Heart right ventricle (tissue), 16 donors: ENCODE results near the gene KRT85. TPM values are rescaled to one million over a fixed set of nuclear protein-coding genes. Genes with fewer than 3 reads are reported as not detected.

Experiments
- ATAC-seq, 8 donors: fragments of 200-7000 bp; cut with Tn5 transposase; one replicate each; pipeline ENCODE4 v1.9.1; 2020; ENCODE audit warnings: mild to moderate bottlenecking in 8 of 8, moderate library complexity in 8 of 8, moderate number of reproducible peaks in 1 of 8
- DNase-seq, 2 donors: peaks; one replicate each; pipeline ENCODE4 v3.0.0-alpha.2; 2020
- H3K27ac ChIP-seq, 10 donors: fragments of 200-600 bp; sonication (generic) in 2 of 10; one replicate each; pipeline versions ENCODE4 v1.5.0 to v1.8.0; 2020 to 2022; ENCODE audit warnings: mild to moderate bottlenecking in 3 of 10
- H3K27me3 ChIP-seq, 7 donors: fragments of 200-600 bp; one replicate each; pipeline ENCODE4 v1.8.0; 2021 to 2022; ENCODE audit warnings: mild to moderate bottlenecking in 2 of 7
- H3K36me3 ChIP-seq, 9 donors: fragments of 200-600 bp; sonication (generic) in 1 of 9; one replicate each; pipeline versions ENCODE4 v1.5.0 to v1.8.0; 2020 to 2022; ENCODE audit warnings: mild to moderate bottlenecking in 2 of 9
- H3K4me1 ChIP-seq, 9 donors: fragments of 200-600 bp; sonication (generic) in 1 of 9; one replicate each; pipeline versions ENCODE4 v1.5.0 to v1.8.0; 2020 to 2022; ENCODE audit warnings: mild to moderate bottlenecking in 4 of 9
- H3K4me3 ChIP-seq, 10 donors: fragments of 200-600 bp; sonication (generic) in 2 of 10; one replicate each; pipeline versions ENCODE4 v1.5.0 to v1.8.0; 2020 to 2022; ENCODE audit warnings: mild to moderate bottlenecking in 7 of 10, moderate library complexity in 2 of 10
- H3K9me3 ChIP-seq, 11 donors: fragments of 200-600 bp in 10 of 11; sonication (generic) in 2 of 11; one replicate each; pipeline versions ENCODE4 v1.5.0 to v1.8.0; 2013 to 2022; ENCODE audit warnings: mild to moderate bottlenecking in 2 of 11, control low read depth in 1 of 11, moderate library complexity in 1 of 11
- CTCF ChIP-seq, 9 donors: fragments of 200-600 bp; sonication (generic) in 2 of 9; IDR thresholded peaks; one replicate each; pipeline versions ENCODE4 v1.5.0 to v1.8.0; 2021 to 2022; ENCODE audit warnings: antibody characterized with exemption in 9 of 9, mild to moderate bottlenecking in 5 of 9, moderate library complexity in 1 of 9
- WGBS, 2 donors: extraction: QIAGEN DNeasy Blood & Tissue Kit; methylation state at CpG; one replicate each; pipeline ENCODE4 v1.1.7; 2013; ENCODE audit warnings: inconsistent platforms in 1 of 2; 5-methylcytosine and 5-hydroxymethylcytosine counted together
- intact Hi-C, 10 donors: fragments of 100-400 bp; cut with DNase I; formaldehyde crosslinking; loops; one replicate each; pipeline versions ENCODE4 v1.11.1 to v1.14.2; 2022
- polyA plus RNA-seq, 2 donors: library from polyadenylated mRNA; stranded (reverse); fragments of 200-250 nt; gene quantifications; one replicate each; pipeline ENCODE4 v1.2.3, GENCODE V29; 2013
- total RNA-seq, 10 donors: library from RNA; stranded (reverse); fragmentation: NEBNext Ultra II Directional in 3 of 10; extraction: Animal tissue kit (Norgen Biotek cat#: 25700) in 3 of 10; gene quantifications; one replicate each; pipeline versions ENCODE4 v1.2.1 to v1.2.4, GENCODE V29; 2021 to 2023
- donor health status: Arrhythmogenic right ventricular cardiomyopathy.
- donor health status: ischemic (EF 13 %, LVEDD 7.1; RV severe dilation, severe dysfunction).
- donor health status: healthy with polysubstance abuse.
- donor health status: DM: no; HTN: yes; CAD: no.
- donor health status: DM: no; HTN: no; CAD: no.
- donor health status: ischemic (EF 25% LVEDD 6.9; RV normal size, moderate dysfunction).
- donor health status: ischemic (EF 25% LVEDD 5.7; RV mildly dilated, moderate dysfunction).
- donor health status: healthy.
- donor health status: DM: yes; HTN: yes; CAD: no.
- donor health status: Ischemic cardiomyopathy.
- donor health status: ischemic (EF 35%, LVEDD 5.7; RV mildly dilated, moderate dysfunction).
- donor health status: nonischemic (EF 11% LVEDD 7.7; RV severe dilation, severe dysfunction).
- donor health status: DM: yes; HTN: yes; CAD: no.
- donor health status: PGD.
- donor health status: ischemic (EF 29% LVEDD 5.4; RV normal size, mild dysfunction).
- donor health status: nonischemic (EF 23%, LVEDD 6.1; RV moderate dilation, normal function).

Gene KRT85
- total and polyA plus RNA-seq, 12 donors: not detected

GRCh38 chr12:52323416-52324152 lies 43.7 kb downstream of the KRT85 start:
- Histone ChIP-seq H3K27ac (no peak overlapping the region), H3K27me3 (peaks cover 14 to 66% (median 49%) of the 10 kb centered on the region in 7 donors), H3K4me3 (no peak overlapping the region), H3K9me3 (no peaks in the 10 kb centered on the region), H3K4me1 (no peaks in the 10 kb centered on the region), H3K36me3 (no peaks in the 10 kb centered on the region)
- intact Hi-C loops: loop anchor here in 4 of 10 donors (2.0 to 10.0 kb wide), 4 partner anchors 101 to 169 kb away; no protein-coding TSS in a partner anchor
- 84 to 87% methylated on average over 10 of the region's 10 CpGs for WGBS, 2 donors
- no peak for ATAC-seq
- no peak for TF ChIP-seq CTCF (IDR thresholded peaks at IDR 0.05)
- DNase-seq: no peak

- no peaks in the 10 kb centered on the region for H3K36me3 ChIP-seq
- peaks cover 14 to 61% (median 50%) of the 10 kb centered on the region in 7 donors for H3K27me3 ChIP-seq
- H3K27ac ChIP-seq: no peak overlapping the region
- intact Hi-C loops: loop anchor here in 2 of 10 donors (5.0 to 10.0 kb wide), 2 partner anchors 101 to 168 kb away; no protein-coding TSS in a partner anchor
- ATAC-seq (no peak), DNase-seq (no peak)
- no peak for TF ChIP-seq CTCF (IDR thresholded peaks at IDR 0.05)
- H3K4me3 ChIP-seq: no peak overlapping the region
- no peaks in the 10 kb centered on the region for H3K4me1 ChIP-seq
- H3K9me3 ChIP-seq: no peaks in the 10 kb centered on the region
- 48 to 58% methylated on average over 1 of the region's 1 CpG for WGBS, 2 donors
These were observed 44.3 kb downstream of the KRT85 start for GRCh38 chr12:52323001-52323400.

DNA sequence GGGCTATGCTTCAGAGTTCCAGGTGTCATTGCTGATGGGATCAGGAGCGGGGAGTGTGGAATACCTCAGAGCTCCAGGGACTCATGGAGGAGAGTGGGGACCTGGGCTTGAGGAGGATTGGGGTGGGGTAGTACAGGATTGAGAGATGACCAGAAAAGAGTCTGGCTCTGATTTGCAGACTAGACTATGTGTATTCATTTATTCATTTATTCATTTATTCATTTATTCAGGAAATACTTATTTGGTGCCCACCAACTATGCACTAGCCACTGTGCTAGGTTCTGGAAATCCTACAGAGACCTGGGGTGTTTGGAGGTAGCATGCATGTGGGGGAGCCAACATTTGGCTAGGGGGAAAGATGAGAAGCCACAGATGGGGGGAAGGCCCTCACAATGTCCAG lies 45.2 kb downstream of the KRT85 start:
- no peak overlapping the region for H3K27ac ChIP-seq
- DNase-seq (no peak), ATAC-seq (no peak)
- intact Hi-C loops: loop anchor here in 2 of 10 donors (5.0 to 10.0 kb wide), 2 partner anchors 100 to 167 kb away; no protein-coding TSS in a partner anchor
- H3K4me3 ChIP-seq: no peak overlapping the region
- no peaks in the 10 kb centered on the region for H3K4me1 ChIP-seq
- 96 to 98% methylated on average over 1 of the region's 1 CpG for WGBS, 2 donors
- peaks cover 14 to 62% (median 46%) of the 10 kb centered on the region in 7 donors for H3K27me3 ChIP-seq
- no peaks in the 10 kb centered on the region for H3K9me3 ChIP-seq
- no peak for TF ChIP-seq CTCF (IDR thresholded peaks at IDR 0.05)
- no peaks in the 10 kb centered on the region for H3K36me3 ChIP-seq

- no peaks in the 10 kb centered on the region for H3K9me3 ChIP-seq
- H3K27ac ChIP-seq: no peak overlapping the region
- DNase-seq (no peak), ATAC-seq (no peak)
- no peaks in the 10 kb centered on the region for H3K4me1 ChIP-seq
- 69 to 74% methylated on average over 4 of the region's 4 CpGs for WGBS, 2 donors
- no peak for TF ChIP-seq CTCF (IDR thresholded peaks at IDR 0.05)
- peaks cover 14 to 68% (median 46%) of the 10 kb centered on the region in 7 donors for H3K27me3 ChIP-seq
- intact Hi-C loops: loop anchor here in 2 of 10 donors (5.0 to 10.0 kb wide), 2 partner anchors 99 to 167 kb away; no protein-coding TSS in a partner anchor
- H3K4me3 ChIP-seq: no peak overlapping the region
- no peaks in the 10 kb centered on the region for H3K36me3 ChIP-seq
These were observed 45.9 kb downstream of the KRT85 start for GRCh38 chr12:52321418-52321817.
